ENCODE results near the gene ADRM1.

The ADRM1 gene

DNA sequence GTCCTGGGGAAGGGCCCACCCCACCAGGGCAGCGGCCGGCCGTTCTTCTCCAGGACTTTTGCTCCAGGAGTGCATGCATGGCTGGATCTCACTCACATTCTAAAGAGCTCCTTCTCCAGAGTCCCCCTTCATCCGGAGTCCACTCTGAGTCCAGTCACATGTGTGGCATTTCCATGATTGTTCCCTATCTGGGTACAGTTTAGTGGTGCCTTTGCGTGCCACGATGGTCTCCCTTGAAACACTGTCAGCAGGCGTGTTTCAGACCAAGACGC, 43.6 kb upstream of the ADRM1 start:
- H3K36me3 ChIP-seq: peaks cover 49% of the 10 kb centered on the region
- no peak overlapping the region for H3K4me3 ChIP-seq (ENCODE audit: low read depth, low read length)
- no peaks in the 10 kb centered on the region for H3K27me3 ChIP-seq (ENCODE audit: insufficient read depth, low read depth, severe bottlenecking)
- no peak for DNase-seq
- no peak for TF ChIP-seq CTCF (IDR thresholded peaks at IDR 0.05; ENCODE audit: low read depth, low read length)
- no peaks in the 10 kb centered on the region for H3K9me3 ChIP-seq (ENCODE audit: severe bottlenecking)
- H3K27ac ChIP-seq: no peak overlapping the region

DNA sequence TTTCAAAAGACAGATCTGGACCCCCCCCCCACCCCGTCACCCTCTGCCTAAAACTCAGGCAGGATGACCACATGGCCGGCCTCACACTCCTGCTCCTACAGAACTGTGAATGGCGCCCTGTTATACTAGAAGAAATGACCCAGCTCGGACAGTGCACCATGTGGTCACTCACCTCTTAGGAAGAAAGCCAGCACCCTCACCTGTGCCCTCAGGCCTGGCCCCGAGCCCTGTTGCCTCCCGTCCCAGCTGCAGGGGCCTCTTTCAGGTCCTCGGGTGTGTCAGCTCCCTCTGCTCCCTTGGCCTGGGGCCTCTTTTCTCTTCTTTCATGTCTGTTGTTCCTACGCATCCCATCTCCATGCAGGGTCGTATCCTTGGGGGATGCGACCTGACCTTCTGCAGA, 40.7 kb upstream of the ADRM1 start:
- TF ChIP-seq CTCF (IDR thresholded peaks at IDR 0.05; ENCODE audit: low read depth, low read length): no peak
- Histone ChIP-seq H3K4me3 (ENCODE audit: low read depth, low read length) (no peak overlapping the region), H3K36me3 (peaks cover 52% of the 10 kb centered on the region)

DNA sequence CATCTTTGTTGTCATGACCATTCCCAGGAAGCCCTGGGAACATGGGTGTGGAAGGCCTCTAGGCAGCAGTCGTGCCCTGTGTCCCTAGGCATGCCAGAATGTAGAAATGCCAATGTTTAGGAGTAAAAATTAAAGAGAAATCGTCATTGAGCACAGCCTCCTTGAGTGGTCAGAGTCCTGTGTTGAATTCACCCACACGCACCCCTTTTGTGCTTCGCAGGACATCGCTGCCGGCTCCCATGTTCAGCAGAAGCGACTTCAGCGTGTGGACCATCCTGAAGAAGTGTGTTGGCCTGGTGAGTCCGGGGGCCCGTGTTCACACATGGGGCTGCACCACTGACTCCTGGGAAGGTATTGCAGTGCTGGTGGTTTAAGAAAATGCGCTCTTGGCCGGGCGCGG, 39.4 kb upstream of the ADRM1 start:
- H3K27ac ChIP-seq: no peak overlapping the region
- H3K27me3 ChIP-seq (ENCODE audit: insufficient read depth, low read depth, severe bottlenecking): no peaks in the 10 kb centered on the region
- peaks cover 6% of the 10 kb centered on the region for H3K9me3 ChIP-seq (ENCODE audit: severe bottlenecking)
- no peak for DNase-seq
- no peak overlapping the region for H3K4me3 ChIP-seq (ENCODE audit: low read depth, low read length)
- peaks cover 52% of the 10 kb centered on the region for H3K36me3 ChIP-seq
- TF ChIP-seq CTCF (IDR thresholded peaks at IDR 0.05; ENCODE audit: low read depth, low read length): no peak

More for the DNA sequence above, 40.7 kb upstream of the ADRM1 start:
- Histone ChIP-seq H3K27ac (no peak overlapping the region), H3K27me3 (ENCODE audit: insufficient read depth, low read depth, severe bottlenecking) (no peaks in the 10 kb centered on the region), H3K9me3 (ENCODE audit: severe bottlenecking) (peaks cover 6% of the 10 kb centered on the region)
- DNase-seq: no peak

DNA sequence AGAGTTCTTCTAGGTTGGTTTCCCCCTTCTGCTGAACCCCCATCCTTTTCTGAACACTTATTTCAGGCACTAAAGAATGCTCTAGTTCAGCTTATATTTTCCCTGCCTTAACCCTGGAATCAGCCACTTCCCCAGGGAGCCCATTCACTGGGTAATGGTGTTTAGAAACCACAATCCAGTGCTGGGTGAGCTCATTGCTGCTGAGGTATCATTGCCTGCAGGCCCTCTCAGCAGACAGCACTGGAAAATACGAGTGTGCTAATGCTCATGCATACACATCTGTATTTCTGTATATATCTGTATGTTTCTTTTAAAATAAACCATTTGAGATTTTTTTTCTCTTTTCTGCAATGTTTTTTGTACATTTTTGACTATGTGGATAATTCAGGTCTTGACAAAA, 37.4 kb upstream of the ADRM1 start:
- H3K9me3 ChIP-seq (ENCODE audit: severe bottlenecking): peaks cover 6% of the 10 kb centered on the region
- H3K4me3 ChIP-seq (ENCODE audit: low read depth, low read length): no peak overlapping the region
- peaks cover 48% of the 10 kb centered on the region for H3K36me3 ChIP-seq
- DNase-seq: no peak
- no peak for TF ChIP-seq CTCF (IDR thresholded peaks at IDR 0.05; ENCODE audit: low read depth, low read length)
- no peak overlapping the region for H3K27ac ChIP-seq
- H3K27me3 ChIP-seq (ENCODE audit: insufficient read depth, low read depth, severe bottlenecking): no peaks in the 10 kb centered on the region

DNA sequence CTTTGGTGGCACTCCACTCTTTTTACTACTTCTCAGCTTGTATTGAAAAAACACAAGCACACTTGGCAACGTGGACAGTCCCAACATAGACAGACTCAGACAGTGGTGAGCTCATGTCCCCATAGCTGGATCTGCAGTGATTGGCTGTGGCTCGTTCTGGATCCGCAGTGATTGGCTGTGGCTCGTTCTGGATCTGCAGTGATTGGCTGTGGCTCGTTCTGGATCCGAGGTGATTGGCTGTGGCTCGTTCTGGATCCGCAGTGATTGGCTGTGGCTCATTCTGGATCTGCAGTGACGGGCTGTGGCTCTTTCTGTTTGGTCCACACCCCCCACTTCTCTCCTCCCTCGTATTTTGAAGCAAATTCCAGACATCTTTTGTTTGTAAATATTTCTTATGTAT, 36.5 kb upstream of the ADRM1 start:
- no peak for TF ChIP-seq CTCF (IDR thresholded peaks at IDR 0.05; ENCODE audit: low read depth, low read length)
- no peak for DNase-seq
- no peak overlapping the region for H3K4me3 ChIP-seq (ENCODE audit: low read depth, low read length)
- peaks cover 6% of the 10 kb centered on the region for H3K9me3 ChIP-seq (ENCODE audit: severe bottlenecking)
- H3K27me3 ChIP-seq (ENCODE audit: insufficient read depth, low read depth, severe bottlenecking): no peaks in the 10 kb centered on the region
- H3K27ac ChIP-seq: no peak overlapping the region
- peaks cover 44% of the 10 kb centered on the region for H3K36me3 ChIP-seq

DNA sequence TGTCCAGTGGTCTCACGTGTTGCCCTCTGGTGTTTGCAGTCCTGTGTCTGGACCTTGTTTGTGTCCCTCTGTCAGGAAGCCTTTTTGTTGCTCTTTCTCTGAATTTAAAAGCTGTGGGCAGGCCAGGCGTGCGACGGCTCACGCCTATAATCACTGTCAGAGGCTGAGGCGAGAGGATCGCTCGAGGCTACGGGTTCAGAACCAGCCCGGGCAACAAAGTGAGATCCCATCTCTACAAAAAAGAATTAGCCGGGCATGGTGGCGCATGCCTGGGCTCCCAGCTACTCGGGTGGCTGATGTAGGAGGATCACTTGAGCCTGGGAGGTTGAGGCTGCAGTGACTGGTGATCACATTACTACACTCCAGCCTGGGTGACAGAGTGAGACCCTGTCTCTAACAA, 35.9 kb upstream of the ADRM1 start:
- Histone ChIP-seq H3K36me3 (peaks cover 44% of the 10 kb centered on the region), H3K9me3 (ENCODE audit: severe bottlenecking) (peaks cover 6% of the 10 kb centered on the region), H3K27me3 (ENCODE audit: insufficient read depth, low read depth, severe bottlenecking) (no peaks in the 10 kb centered on the region), H3K27ac (no peak overlapping the region), H3K4me3 (ENCODE audit: low read depth, low read length) (no peak overlapping the region)
- no peak for TF ChIP-seq CTCF (IDR thresholded peaks at IDR 0.05; ENCODE audit: low read depth, low read length)
- DNase-seq: no peak

Data from WERI-Rb-1 (cell line).